Measurements from ENCODE around the gene LELP1. TPM values are rescaled to one million over a fixed set of nuclear protein-coding genes. Genes with fewer than 3 reads are reported as not detected.

LELP1 gene
- total and polyA plus RNA-seq, 2 of the 8 experiments (the other 6 are each of a cell fraction or from before 2014, with no cell fraction given) = not detected

- WGBS, 2 experiments (ENCODE audit: extremely low coverage in 1 of 2, insufficient coverage in 1 of 2, insufficient read length in 1 of 2, insufficient replicate concordance in 2 of 2, low coverage in 1 of 2, low lambda C conversion rate in 2 of 2, missing lambda C conversion rate in 1 of 2) = 70% methylated on average over 4 of the region's 4 CpGs; no CpG with 5 or more reads in 1 of the 2 experiments
- Histone ChIP-seq H2AK5ac (ENCODE audit: low read depth, low read length) (no peak overlapping the region), H3K18ac (ENCODE audit: extremely low read depth, low read length) (no peak overlapping the region), H3K27ac (ENCODE audit: low read depth, low read length) (no peak overlapping the region), H4K5ac (ENCODE audit: insufficient read length, low read depth, low read length) (no peak overlapping the region), H3K23me2 (ENCODE audit: low read depth, low read length) (peaks cover 10% of the 10 kb centered on the region; the same call in 1 of the 2 replicates), H2BK15ac (ENCODE audit: low read length) (no peak overlapping the region), H4K91ac (replicated peaks; ENCODE audit: insufficient read length, low read length) (no peak overlapping the region), H2BK5ac (ENCODE audit: low read depth, low read length) (no peak overlapping the region), H3K14ac (ENCODE audit: insufficient read length) (no peak overlapping the region), H3K36me3 (ENCODE audit: control insufficient read depth in 2 of 4, insufficient read depth in 4 of 4, low read length in 3 of 4) (no peaks in the 10 kb centered on the region), H2BK12ac (ENCODE audit: low read depth, low read length) (no peak overlapping the region), H3K79me1 (ENCODE audit: low read depth, low read length) (no peaks in the 10 kb centered on the region), H3K4me1 (replicated peaks in 1 of 4; ENCODE audit: control insufficient read depth in 3 of 4, insufficient read depth in 4 of 4, low read length in 3 of 4) (no peaks in the 10 kb centered on the region), H3K9ac (replicated peaks in 1 of 4; ENCODE audit: extremely low read depth in 1 of 4, low read depth in 3 of 4, low read length in 3 of 4) (no peak overlapping the region), H3K4ac (replicated peaks; ENCODE audit: insufficient read length, low read depth, low read length) (no peak overlapping the region), H3K9me3 (ENCODE audit: insufficient read depth in 2 of 2, low read depth in 1 of 2, low read length in 1 of 2) (peaks cover 2 to 4% of the 10 kb centered on the region in 2 experiments; a peak in 2 of 4 replicates), H3K79me2 (ENCODE audit: control insufficient read depth in 1 of 2, insufficient read depth in 2 of 2, low read length in 2 of 2) (no peaks in the 10 kb centered on the region), H2AFZ (ENCODE audit: low read length) (no peak overlapping the region), H3K56ac (replicated peaks; ENCODE audit: insufficient read length, low read depth, low read length) (no peak overlapping the region), H2BK120ac (replicated peaks; ENCODE audit: low read depth, low read length) (no peak overlapping the region), H3K4me3 (ENCODE audit: extremely low read depth in 1 of 4, insufficient read depth in 2 of 4, low read depth in 3 of 4, low read length in 4 of 4) (no peak overlapping the region), H4K20me1 (replicated peaks in 1 of 2; ENCODE audit: control insufficient read depth in 1 of 2, insufficient read depth in 2 of 2, low read length in 2 of 2) (no peaks in the 10 kb centered on the region), H2BK20ac (ENCODE audit: low read length) (no peak overlapping the region), H3K27me3 (replicated peaks in 1 of 4; ENCODE audit: control insufficient read depth in 3 of 4, extremely low read depth in 1 of 4, insufficient read depth in 3 of 4, low read length in 3 of 4) (no peaks in the 10 kb centered on the region), H4K8ac (ENCODE audit: extremely low read depth, insufficient read depth, low read length) (no peak overlapping the region), H3K4me2 (ENCODE audit: insufficient read depth in 1 of 2, low read depth in 2 of 2, low read length in 2 of 2) (no peak overlapping the region), H3K23ac (ENCODE audit: insufficient read length) (no peak overlapping the region)
- ChIA-PET CTCF (ENCODE audit: partially characterized antibody) (interaction anchor here (2.7 to 3.1 kb wide), 2 partner anchors 17 to 44 kb away, joined by 6 to 10 read pairs; no protein-coding TSS in a partner anchor), POLR2A (ENCODE audit: partially characterized antibody) (no interaction called here)
- DNase-seq (ENCODE audit: low read depth in 1 of 2, low spot score in 2 of 2) = no peak
- no peak for TF ChIP-seq ZNF274 (IDR thresholded peaks at IDR 0.05; ENCODE audit: borderline replicate concordance, extremely low read depth, low read length)
- no peak for TF ChIP-seq ATF2 (IDR thresholded peaks at IDR 0.05; ENCODE audit: low read length)
- TF ChIP-seq KDM4A (IDR thresholded peaks at IDR 0.05; ENCODE audit: low read depth, low read length, severe bottlenecking) = no peak
- TF ChIP-seq CHD2 (IDR thresholded peaks at IDR 0.05; ENCODE audit: low read length) = no peak
- no peak for TF ChIP-seq GABPA (IDR thresholded peaks at IDR 0.05; ENCODE audit: borderline replicate concordance, insufficient read depth, low read length)
- no peak for TF ChIP-seq EZH2 (IDR thresholded peaks at IDR 0.05; ENCODE audit: low read depth, low read length, severe bottlenecking)
- no peak for TF ChIP-seq SIN3A (conservative IDR thresholded peaks at IDR 0.05 in 1 of 2, IDR thresholded peaks at IDR 0.05 in 1 of 2; ENCODE audit: low read depth in 1 of 2, low read length in 2 of 2)
- no peak for FAIRE-seq
Observed at GRCh38 chr1:153245466-153245865, 42.2 kb downstream of the LELP1 start.

Data from H1 (cell line).